ENCODE results near the gene MATR3. TPM values are rescaled to one million over a fixed set of nuclear protein-coding genes. Genes with fewer than 3 reads are reported as not detected.

Gene MATR3
- total and polyA plus RNA-seq, 9 donors, result 174 to 297 (median 222) TPM

DNA sequence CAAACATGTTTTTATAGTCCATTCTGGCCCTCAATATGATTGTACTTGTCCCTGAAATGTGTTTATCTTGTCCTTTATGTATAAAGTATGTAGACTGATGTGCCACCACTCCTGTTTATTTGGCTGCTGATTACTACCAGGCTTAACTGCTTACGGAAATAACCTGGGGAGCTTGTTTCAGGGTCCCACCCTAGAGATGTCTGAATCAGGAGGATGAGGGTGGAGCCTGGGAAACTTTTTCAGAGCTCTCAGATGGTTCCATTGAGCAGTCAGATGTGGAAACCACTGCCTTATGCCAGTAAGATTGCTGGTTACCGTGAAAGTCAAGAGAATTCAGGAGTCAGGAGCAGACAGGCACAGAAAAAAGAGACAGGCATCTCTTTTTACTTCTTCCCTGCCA is 70.4 kb downstream of the MATR3 start:
- no peaks in the 10 kb centered on the region for H3K27me3 ChIP-seq
- H3K9me3 ChIP-seq, result no peaks in the 10 kb centered on the region
- intact Hi-C loops (cut with DNase I), result no loop called here
- no peak overlapping the region for H3K27ac ChIP-seq
- TF ChIP-seq, protein P1, sequence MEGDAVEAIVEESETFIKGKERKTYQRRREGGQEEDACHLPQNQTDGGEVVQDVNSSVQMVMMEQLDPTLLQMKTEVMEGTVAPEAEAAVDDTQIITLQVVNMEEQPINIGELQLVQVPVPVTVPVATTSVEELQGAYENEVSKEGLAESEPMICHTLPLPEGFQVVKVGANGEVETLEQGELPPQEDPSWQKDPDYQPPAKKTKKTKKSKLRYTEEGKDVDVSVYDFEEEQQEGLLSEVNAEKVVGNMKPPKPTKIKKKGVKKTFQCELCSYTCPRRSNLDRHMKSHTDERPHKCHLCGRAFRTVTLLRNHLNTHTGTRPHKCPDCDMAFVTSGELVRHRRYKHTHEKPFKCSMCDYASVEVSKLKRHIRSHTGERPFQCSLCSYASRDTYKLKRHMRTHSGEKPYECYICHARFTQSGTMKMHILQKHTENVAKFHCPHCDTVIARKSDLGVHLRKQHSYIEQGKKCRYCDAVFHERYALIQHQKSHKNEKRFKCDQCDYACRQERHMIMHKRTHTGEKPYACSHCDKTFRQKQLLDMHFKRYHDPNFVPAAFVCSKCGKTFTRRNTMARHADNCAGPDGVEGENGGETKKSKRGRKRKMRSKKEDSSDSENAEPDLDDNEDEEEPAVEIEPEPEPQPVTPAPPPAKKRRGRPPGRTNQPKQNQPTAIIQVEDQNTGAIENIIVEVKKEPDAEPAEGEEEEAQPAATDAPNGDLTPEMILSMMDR (IDR thresholded peaks at IDR 0.05), result no peak
- TF ChIP-seq EP300 (IDR thresholded peaks at IDR 0.05), result no peak
- TF ChIP-seq POLR2A (IDR thresholded peaks at IDR 0.05), result no peak
- H3K4me1 ChIP-seq (ENCODE audit: insufficient read depth), result peaks cover 2% of the 10 kb centered on the region
- H3K4me3 ChIP-seq, result no peak overlapping the region
- H3K36me3 ChIP-seq, result no peaks in the 10 kb centered on the region
- DNase-seq, result no peak
- whole genome bisulfite sequencing, 3 donors, result 71 to 86% (median 84%) methylated on average over 2 of the region's 2 CpGs

DNA sequence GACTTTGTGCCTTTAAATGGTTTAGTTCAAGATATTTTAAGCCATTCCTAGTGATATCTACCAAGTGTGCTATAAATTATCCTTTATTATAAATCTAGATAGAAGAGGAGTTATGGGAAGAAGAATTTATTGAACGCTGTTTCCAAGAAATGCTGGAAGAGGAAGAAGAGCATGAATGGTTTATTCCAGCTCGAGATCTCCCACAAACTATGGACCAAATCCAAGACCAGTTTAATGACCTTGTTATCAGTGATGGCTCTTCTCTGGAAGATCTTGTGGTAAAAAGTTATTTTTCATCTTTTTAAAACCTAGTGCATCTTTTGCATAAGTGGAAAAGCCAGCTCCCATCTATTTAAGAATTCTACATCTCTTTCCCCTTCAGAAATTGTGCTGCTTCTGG is 70.9 kb downstream of the MATR3 start:
- H3K27me3 ChIP-seq, result no peaks in the 10 kb centered on the region
- no peaks in the 10 kb centered on the region for H3K9me3 ChIP-seq
- intact Hi-C loops (cut with DNase I), result no loop called here
- no peak overlapping the region for H3K27ac ChIP-seq
- TF ChIP-seq EP300 (IDR thresholded peaks at IDR 0.05), result no peak
- TF ChIP-seq, protein P1 (IDR thresholded peaks at IDR 0.05), result no peak
- no peak for TF ChIP-seq POLR2A (IDR thresholded peaks at IDR 0.05)
- H3K4me1 ChIP-seq (ENCODE audit: insufficient read depth), result peaks cover 2% of the 10 kb centered on the region
- no peak for DNase-seq
- no peaks in the 10 kb centered on the region for H3K36me3 ChIP-seq
- H3K4me3 ChIP-seq, result no peak overlapping the region
- WGBS, 3 donors, result 43 to 51% (median 45%) methylated on average over 2 of the region's 2 CpGs

DNA sequence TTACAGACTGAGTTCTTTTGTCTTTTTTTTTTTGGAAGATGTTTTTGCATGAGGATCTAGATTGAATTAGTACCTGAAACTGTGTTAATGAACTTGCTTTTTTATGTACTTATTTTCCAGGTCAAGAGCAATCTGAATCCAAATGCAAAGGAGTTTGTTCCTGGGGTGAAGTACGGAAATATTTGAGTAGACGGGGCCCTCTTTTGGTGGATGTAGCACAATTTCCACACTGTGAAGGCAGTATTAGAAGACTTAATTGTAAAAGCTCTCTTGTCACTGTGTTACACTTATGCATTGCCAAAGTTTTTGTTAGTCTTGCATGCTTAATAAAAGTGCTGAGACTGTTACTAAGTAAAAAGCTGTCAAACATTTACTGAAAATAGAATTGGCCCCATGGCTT is 75.1 kb downstream of the MATR3 start:
- 64 to 72% (median 69%) methylated on average over 2 of the region's 2 CpGs for WGBS, 3 donors
- no peaks in the 10 kb centered on the region for H3K9me3 ChIP-seq
- H3K4me3 ChIP-seq, result no peak overlapping the region
- TF ChIP-seq EP300 (IDR thresholded peaks at IDR 0.05) (no peak), POLR2A (IDR thresholded peaks at IDR 0.05) (no peak)
- TF ChIP-seq, protein P1 (IDR thresholded peaks at IDR 0.05), result no peak
- DNase-seq, result no peak
- intact Hi-C loops (cut with DNase I), result no loop called here
- H3K27ac ChIP-seq, result no peak overlapping the region
- no peaks in the 10 kb centered on the region for H3K27me3 ChIP-seq
- H3K36me3 ChIP-seq, result no peaks in the 10 kb centered on the region
- no peaks in the 10 kb centered on the region for H3K4me1 ChIP-seq (ENCODE audit: insufficient read depth)

DNA sequence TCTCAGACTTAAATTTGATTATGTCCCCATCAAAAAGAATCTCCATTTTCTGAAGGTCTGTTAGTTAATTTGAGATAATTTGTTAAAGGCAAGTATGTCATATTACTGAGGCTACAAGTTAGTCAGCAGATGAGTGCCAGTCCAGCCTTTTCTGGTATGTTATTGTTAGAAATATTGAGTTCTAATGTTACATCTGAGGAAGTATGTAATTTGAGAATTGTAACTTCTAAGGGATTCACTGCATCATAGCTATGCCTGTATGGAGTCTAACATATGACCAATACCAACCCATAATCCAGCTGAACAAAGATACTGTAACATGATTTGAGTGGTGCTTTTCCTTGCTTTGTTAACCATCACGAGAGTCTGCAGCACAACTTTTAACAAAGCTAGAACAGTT is 75.6 kb downstream of the MATR3 start:
- Histone ChIP-seq H3K27ac (no peak overlapping the region), H3K9me3 (no peaks in the 10 kb centered on the region), H3K4me3 (no peak overlapping the region), H3K27me3 (no peaks in the 10 kb centered on the region), H3K4me1 (ENCODE audit: insufficient read depth) (peaks cover 3% of the 10 kb centered on the region), H3K36me3 (no peaks in the 10 kb centered on the region)
- DNase-seq, result no peak
- intact Hi-C loops (cut with DNase I), result no loop called here
- 84 to 92% (median 84%) methylated on average over 1 of the region's 1 CpG for WGBS, 3 donors
- TF ChIP-seq, protein P1 (IDR thresholded peaks at IDR 0.05), result no peak
- TF ChIP-seq EP300 (IDR thresholded peaks at IDR 0.05), result no peak
- no peak for TF ChIP-seq POLR2A (IDR thresholded peaks at IDR 0.05)
